Right atrium auricular region (tissue), 2 donors: ENCODE measurements around the gene HDAC10. TPM values are rescaled to one million over a fixed set of nuclear protein-coding genes. Genes with fewer than 3 reads are reported as not detected.

Source experiments
- DNase-seq: peaks from one replicate; pipeline ENCODE4 v3.0.0-alpha.2; 2019; ENCODE audit warnings: low spot score
- H3K27ac ChIP-seq, 2 donors: fragments of 200-600 bp; sonication (generic); 1 replicate in 1 of 2; 2 replicates in 1 of 2; pipeline ENCODE4 v1.5.1; 2016 to 2019
- H3K27me3 ChIP-seq, 2 donors: fragments of 200-600 bp; sonication (generic); one replicate each; pipeline versions ENCODE4 v1.5.1 to v1.6.0; 2017 to 2019
- H3K36me3 ChIP-seq: fragments of 200-600 bp; sonication (generic); one replicate; pipeline ENCODE4 v1.5.1; 2016
- H3K4me1 ChIP-seq, 2 donors: fragments of 200-600 bp; sonication (generic); one replicate each; pipeline versions ENCODE4 v1.5.1 to v1.6.0; 2017 to 2019
- H3K4me3 ChIP-seq, 2 donors: fragments of 200-600 bp; sonication (generic); 1 replicate in 1 of 2; 2 replicates in 1 of 2; pipeline ENCODE4 v1.5.1; 2017 to 2019; ENCODE audit warnings: mild to moderate bottlenecking in 1 of 2, moderate library complexity in 1 of 2
- H3K9me3 ChIP-seq, 2 donors: fragments of 200-600 bp; sonication (generic); one replicate each; pipeline ENCODE4 v1.5.1; 2019
- CTCF ChIP-seq, 2 donors: fragments of 200-600 bp; sonication (generic); IDR thresholded peaks; one replicate each; pipeline ENCODE4 v1.5.1; 2019; ENCODE audit warnings: antibody characterized with exemption in 2 of 2
- total RNA-seq, 2 donors: library from RNA; depleted of rRNA; stranded (reverse); fragments of >200 nt; gene quantifications; one replicate each; pipeline ENCODE4 v1.1.0, GENCODE V29; 2016

The HDAC10 gene
- total RNA-seq, 2 donors from 2014 or later, result 6.7 to 9.1 TPM

- Histone ChIP-seq H3K36me3 (no peaks in the 10 kb centered on the region), H3K4me1 (peaks cover 0 to 47% of the 10 kb centered on the region in 2 donors), H3K9me3 (no peaks in the 10 kb centered on the region), H3K27me3 (no peaks in the 10 kb centered on the region), H3K4me3 (no peak overlapping the region), H3K27ac (peak overlapping the region; percentile 66 to 76)
- TF ChIP-seq CTCF (IDR thresholded peaks at IDR 0.05), result no peak
- DNase-seq, result no peak
These were observed 6.6 kb upstream of the HDAC10 start for GRCh38 chr22:50257451-50258360.

GRCh38 chr22:50257041-50257440 is 6.0 kb upstream of the HDAC10 start:
- Histone ChIP-seq H3K9me3 (no peaks in the 10 kb centered on the region), H3K27ac (peak overlapping the region; percentile 66 to 76), H3K4me3 (no peak overlapping the region), H3K27me3 (no peaks in the 10 kb centered on the region), H3K36me3 (no peaks in the 10 kb centered on the region), H3K4me1 (peaks cover 0 to 41% of the 10 kb centered on the region in 2 donors)
- no peak for TF ChIP-seq CTCF (IDR thresholded peaks at IDR 0.05)
- DNase-seq, result no peak

- DNase-seq, result no peak
- H3K36me3 ChIP-seq, result no peaks in the 10 kb centered on the region
- H3K27ac ChIP-seq, result no peak overlapping the region
- H3K9me3 ChIP-seq, result no peaks in the 10 kb centered on the region
- no peak for TF ChIP-seq CTCF (IDR thresholded peaks at IDR 0.05)
- peaks cover 0 to 43% of the 10 kb centered on the region in 2 donors for H3K4me1 ChIP-seq
- no peak overlapping the region for H3K4me3 ChIP-seq
- no peaks in the 10 kb centered on the region for H3K27me3 ChIP-seq
These were observed 5.3 kb upstream of the HDAC10 start for GRCh38 chr22:50256258-50256862.

GRCh38 chr22:50255607-50256006 is 4.5 kb upstream of the HDAC10 start:
- H3K27ac ChIP-seq, result no peak overlapping the region
- no peak for DNase-seq
- H3K36me3 ChIP-seq, result no peaks in the 10 kb centered on the region
- no peak overlapping the region for H3K4me3 ChIP-seq
- H3K27me3 ChIP-seq, result no peaks in the 10 kb centered on the region
- no peaks in the 10 kb centered on the region for H3K9me3 ChIP-seq
- TF ChIP-seq CTCF (IDR thresholded peaks at IDR 0.05), result no peak
- H3K4me1 ChIP-seq, result peaks cover 0 to 44% of the 10 kb centered on the region in 2 donors

- H3K4me3 ChIP-seq, result no peak overlapping the region
- peaks cover 0 to 44% of the 10 kb centered on the region in 2 donors for H3K4me1 ChIP-seq
- no peak for TF ChIP-seq CTCF (IDR thresholded peaks at IDR 0.05)
- DNase-seq, result no peak
- H3K9me3 ChIP-seq, result no peaks in the 10 kb centered on the region
- H3K36me3 ChIP-seq, result no peaks in the 10 kb centered on the region
- H3K27me3 ChIP-seq, result no peaks in the 10 kb centered on the region
- no peak overlapping the region for H3K27ac ChIP-seq
These were observed 4.0 kb upstream of the HDAC10 start for GRCh38 chr22:50255099-50255498.
